Measurements from ENCODE around the gene LPP.
"Not testable (repeated sequence)": the region's sequence is repeated elsewhere in the genome, so short reads cannot be mapped to it uniquely, and the experiment has no call there.

Gene LPP

GRCh38 chr3:188605905-188606304 lies 451.9 kb downstream of the LPP start:
- no peak for DNase-seq

- no peak for DNase-seq
Measured at GRCh38 chr3:188607805-188608315, 453.9 kb downstream of the LPP start.

DNA sequence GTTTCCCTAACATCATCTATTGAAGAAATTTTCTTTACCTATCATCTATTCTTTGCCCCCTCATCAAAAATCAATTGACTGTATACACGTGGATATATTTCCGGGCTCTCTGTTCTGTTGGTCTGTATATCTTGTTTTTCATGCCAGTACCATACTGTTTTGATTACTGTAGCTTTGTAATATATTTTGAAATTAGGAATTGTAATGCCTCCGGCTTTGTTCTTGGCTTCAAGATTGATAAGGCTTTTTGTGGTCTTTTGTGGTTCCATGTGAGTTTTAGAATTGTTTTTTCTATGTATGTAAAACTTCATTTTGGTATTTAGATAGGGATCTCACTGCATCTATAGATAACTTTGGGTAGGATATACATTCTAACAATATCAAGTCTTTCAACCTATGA lies 454.4 kb downstream of the LPP start:
- DNase-seq: no peak

- not testable (repeated sequence) for DNase-seq
Measured at GRCh38 chr3:188613721-188614120, 459.8 kb downstream of the LPP start.

DNA sequence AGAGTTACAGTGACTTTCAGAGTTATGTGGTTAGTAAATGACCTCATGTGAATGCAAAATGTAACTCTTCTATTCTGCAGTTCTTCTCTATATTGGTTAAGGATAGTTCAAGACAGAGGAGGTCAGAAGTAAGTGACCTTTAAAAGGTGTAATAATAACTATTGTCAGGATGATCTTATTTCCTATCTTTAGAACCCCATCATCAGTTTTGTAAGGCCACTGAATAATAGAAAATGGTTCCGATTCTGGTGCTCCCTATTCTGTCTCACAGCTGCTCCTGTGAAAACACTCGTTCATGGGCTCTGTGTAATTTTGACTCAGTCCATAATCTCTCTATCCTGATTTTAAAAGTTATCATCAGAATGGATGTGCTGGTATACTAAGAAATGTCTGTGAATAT lies 463.3 kb downstream of the LPP start:
- no peak for DNase-seq

DNA sequence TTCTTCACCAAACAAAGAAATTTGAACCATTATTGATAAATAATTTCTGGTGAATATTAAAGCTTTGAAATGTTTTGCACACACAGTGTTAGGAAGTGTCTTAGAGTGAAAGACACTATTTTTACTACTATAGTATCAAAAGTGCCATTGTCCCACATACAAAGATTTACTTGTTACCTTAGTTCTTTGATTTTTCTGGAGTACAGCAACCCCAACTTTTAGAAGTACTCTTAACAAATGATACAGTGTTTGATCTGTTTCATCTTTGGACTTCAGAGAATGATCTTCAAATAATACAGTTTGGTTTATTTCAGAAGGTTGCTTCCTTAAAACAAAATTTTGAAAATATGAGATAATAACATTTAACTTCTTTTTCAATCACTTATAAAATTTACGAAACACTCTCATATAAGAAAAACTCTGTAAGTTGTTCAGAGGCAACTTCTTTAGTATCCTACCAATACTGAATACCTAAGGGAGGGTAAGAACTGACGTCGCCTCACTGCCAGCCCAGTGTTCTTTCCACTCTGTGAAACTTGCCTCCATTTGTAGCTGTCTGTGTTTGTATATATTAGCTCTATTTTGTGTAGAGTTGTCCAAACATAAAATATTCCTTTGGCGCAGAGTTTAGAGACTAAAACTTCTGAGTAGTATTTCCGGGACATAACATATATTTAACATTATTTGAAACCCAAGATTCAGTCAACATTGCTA lies 464.2 kb downstream of the LPP start:
- no peak for DNase-seq

DNA sequence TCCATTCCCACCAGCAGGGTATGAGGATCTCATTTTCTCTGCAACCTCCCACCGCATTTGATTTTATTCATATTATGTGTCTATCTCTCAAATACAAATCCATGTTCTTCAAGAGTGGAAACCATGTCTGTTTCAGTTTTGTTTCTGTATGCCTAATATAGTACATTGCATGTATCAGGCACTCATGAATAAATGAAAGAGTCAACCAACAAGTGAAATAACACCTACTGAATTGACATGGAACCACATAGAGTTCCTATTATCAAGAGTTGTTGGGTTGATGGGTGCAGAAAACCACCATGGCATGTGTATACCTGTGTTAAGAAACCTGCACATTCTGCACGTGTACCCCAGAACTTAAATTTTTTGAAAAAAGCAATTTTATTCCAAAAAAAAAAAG lies 466.8 kb downstream of the LPP start:
- DNase-seq: no peak

DNA sequence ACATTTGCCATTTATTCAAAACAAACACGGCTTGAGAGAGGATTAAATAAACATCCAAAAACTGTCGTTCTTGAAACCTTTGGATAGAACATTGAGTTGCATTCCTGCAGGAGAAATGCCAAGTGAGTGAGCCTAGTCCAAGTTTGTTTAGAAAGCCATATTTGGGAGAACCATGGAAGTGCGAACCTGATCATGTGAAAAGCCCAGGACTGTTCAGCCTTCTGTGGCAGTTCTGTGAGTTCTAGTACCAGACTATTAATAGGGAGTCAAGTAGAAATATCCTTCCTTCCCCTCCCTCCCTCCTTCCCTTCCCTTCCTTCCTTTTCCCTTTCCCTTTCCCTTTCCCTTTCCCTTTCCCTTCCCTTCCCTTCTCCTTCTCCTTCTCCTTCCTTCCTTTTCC lies 470.4 kb downstream of the LPP start:
- no peak for DNase-seq

- no peak for DNase-seq
Measured at GRCh38 chr3:188624828-188625227, 470.9 kb downstream of the LPP start.

- DNase-seq: no peak
Measured at GRCh38 chr3:188627652-188628051, 473.7 kb downstream of the LPP start.

DNA sequence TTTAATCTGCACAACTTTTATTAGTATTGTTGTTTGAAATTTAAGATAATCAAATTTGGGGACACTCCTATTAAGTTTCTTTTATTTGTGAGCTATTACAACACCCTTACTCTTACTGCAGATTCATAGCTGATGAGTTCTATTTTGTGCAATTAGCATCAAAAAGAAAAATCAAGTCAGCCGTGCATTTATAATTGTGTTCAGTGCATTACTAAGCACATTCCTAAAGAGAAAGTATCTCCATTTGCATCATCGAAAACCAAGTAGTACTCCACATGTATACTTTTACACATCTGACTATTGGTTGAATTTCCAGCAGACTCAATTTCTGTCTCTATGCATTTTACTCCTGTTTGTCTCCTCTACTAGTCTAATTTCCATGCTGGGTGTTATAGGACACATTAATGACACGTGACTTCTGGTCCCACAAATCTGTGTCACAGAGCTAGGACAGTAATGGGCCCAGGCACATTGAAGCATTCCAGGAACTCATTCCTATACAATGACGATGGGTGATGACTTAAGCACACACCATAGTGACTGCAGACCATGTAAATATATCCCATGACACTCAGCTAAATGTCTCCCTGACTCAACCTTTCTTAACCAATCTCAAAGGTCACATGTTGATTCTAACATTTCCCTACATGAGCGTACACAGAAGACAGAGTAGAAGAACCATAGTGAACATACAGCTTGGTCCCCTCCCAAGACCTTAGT lies 477.5 kb downstream of the LPP start:
- DNase-seq: no peak

GRCh38 chr3:188633206-188633605 lies 479.2 kb downstream of the LPP start:
- no peak for DNase-seq

- no peak for DNase-seq
Measured at GRCh38 chr3:188634285-188634684, 480.3 kb downstream of the LPP start.

- DNase-seq: no peak
Measured at GRCh38 chr3:188635258-188636042, 481.5 kb downstream of the LPP start.

DNA sequence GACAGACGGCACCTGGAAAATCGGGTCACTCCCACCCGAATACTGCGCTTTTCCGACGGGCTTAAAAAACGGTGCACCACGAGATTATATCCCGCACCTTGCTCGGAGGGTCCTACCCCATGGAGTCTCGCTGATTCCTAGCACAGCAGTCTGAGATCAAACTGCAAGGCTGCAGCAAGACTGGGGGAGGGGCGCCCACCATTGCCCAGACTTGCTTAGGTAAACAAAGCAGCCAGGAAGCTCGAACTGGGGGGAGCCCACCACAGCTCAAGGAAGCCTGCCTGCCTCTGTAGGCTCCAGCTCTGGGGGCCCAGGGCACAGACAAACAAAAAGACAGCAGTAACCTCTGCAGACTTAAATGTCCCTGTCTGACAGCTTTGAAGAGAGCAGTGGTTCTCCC lies 482.3 kb downstream of the LPP start:
- DNase-seq: not testable (repeated sequence)

DNA sequence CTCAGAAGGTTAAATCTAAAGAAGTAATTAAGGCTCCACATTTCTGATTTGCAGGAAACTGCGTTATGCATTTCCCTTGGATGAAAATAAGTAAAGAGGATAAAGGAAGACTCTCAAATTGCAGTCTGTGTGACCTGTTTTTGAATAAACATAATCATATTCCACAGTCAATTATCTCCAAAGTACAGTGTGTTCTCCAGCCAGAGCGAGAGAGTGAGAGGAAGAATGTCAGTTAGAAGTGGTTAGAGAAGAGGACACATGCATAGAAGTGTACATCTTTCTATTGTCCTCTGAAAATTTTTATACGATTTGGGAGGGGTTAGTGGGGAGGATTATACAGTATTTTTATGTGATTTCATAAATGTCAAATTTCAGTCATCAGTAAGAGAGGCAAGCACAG lies 487.1 kb downstream of the LPP start:
- no peak for DNase-seq

- no peak for DNase-seq
Measured at GRCh38 chr3:188643736-188644135, 489.8 kb downstream of the LPP start.

DNA sequence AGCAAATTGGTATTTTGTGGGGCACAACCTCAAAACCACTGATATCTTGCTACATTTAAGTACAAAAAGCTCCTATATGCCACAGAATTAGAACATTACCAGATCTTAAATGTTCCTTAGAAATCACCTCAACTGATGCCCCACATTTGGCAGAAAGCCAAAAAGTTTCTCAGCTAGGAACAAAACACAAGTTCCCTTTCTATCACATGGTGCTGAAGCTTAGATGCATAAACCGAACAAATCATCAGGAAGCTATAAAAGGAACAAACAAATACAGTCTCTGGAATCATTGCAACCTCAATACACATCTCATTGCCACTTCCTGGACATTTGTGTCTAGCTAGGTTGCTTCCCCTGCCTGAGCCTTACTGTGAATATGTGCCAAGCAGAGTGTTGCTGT lies 492.6 kb downstream of the LPP start:
- no peak for DNase-seq

- no peak for DNase-seq
Measured at GRCh38 chr3:188647237-188647636, 493.3 kb downstream of the LPP start.

- DNase-seq: no peak
Measured at GRCh38 chr3:188649521-188649920, 495.6 kb downstream of the LPP start.

DNA sequence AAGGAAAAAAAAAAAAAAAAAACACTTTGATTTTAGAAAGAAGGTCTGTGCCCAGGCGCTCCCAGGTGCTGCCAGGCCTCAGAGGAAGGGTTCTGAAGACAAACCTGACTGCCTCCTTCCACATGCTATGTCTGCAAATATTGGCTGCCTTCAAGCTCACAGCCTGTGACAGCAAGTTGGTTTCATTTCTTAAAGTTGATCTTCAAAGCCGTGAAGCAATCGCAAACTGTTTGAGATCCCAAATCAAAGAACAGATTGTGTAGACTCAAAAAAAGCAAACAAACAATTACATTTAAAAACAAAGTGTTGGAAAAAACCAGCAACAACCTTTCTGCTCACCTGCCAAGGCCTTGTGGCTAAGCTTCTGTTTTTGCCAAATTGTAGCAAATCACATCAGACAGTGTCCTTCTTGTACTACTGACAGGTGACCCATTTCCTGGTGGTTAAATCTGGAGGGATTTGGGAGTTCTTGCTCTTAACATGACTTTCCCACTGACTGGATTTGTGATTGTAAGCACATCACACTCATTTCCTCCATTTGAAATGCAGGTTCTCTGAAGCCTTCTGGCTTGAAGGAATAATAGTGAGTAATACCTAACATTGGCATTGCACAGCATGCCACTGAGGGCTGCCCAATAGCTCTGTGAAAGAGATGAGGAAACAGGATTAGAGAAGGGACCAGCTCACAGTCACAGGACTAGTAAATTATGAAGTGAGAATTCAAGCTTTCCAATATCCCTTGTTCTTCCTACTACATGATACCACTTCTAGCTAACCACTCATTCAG lies 502.4 kb downstream of the LPP start:
- no peak for DNase-seq

DNA sequence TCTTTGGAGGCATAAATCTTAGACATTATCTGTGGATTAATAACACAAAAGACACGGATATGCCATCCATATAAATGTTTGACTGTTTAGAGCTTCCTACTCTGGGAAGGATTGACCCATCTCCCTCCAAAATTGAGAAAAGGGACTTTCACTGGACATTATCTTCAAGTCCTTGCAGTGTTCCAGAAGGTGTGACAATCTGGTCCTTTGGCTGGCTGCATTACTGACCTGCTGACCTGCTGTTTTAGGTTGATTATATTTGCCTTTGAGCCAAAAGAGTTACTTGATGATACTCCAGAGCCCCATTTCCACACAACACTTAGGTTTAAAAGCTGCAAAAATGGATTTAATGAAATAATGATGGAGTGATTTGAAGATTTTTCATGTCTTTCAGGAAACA lies 504.6 kb downstream of the LPP start:
- no peak for DNase-seq

Measured in stimulated activated CD4-positive, alpha-beta T cell treated with anti-CD3 and anti-CD28 coated beads, Interleukin-15, amount 100 ng/mL, for 24 hours (primary cell).